Measurements from ENCODE around the gene WDR48.
A peak's percentile ranks its signal among the peaks of the same experiment; 100 is the strongest.

The WDR48 gene

DNA sequence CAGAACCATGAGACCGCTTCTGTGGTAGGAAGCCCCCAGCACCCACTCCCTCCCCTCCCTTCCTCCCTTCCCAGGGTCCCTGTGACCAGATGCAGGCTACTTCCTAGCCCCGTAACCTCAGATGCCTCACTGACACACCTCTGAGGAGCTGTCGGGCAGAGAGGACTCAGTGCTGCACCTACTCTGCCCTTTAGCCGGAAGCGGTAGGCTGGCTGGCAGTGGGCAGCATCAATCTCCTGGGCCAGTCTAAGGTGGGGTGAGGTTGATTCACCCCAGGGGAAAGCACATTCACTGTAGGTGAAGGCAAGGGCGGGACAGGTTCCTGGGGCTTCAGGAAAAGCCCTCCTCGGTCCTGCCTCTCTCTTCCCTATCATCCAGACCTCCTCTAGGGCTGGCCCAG, 82.5 kb downstream of the WDR48 start:
- H3K27me3 ChIP-seq (ENCODE audit: control insufficient read depth in 5 of 5, insufficient read depth in 4 of 5, low read length in 5 of 5), result no peaks in the 10 kb centered on the region
- H3K27ac ChIP-seq (ENCODE audit: low read depth, low read length), result no peak overlapping the region
- peaks cover 0 to 27% (median 11%) of the 10 kb centered on the region in 5 donors for H3K36me3 ChIP-seq (ENCODE audit: control insufficient read depth in 5 of 5, insufficient read depth in 5 of 5, low read length in 5 of 5)
- H3K4me1 ChIP-seq (ENCODE audit: control insufficient read depth in 5 of 5, insufficient read depth in 5 of 5, low read length in 5 of 5), result peaks cover 0 to 30% (median 2%) of the 10 kb centered on the region in 5 donors
- H3K9ac ChIP-seq (ENCODE audit: low read length in 5 of 5), result no peak overlapping the region
- no peak overlapping the region for H3K4me3 ChIP-seq (ENCODE audit: low read depth in 1 of 5, low read length in 5 of 5)
- no peaks in the 10 kb centered on the region for H3K9me3 ChIP-seq (ENCODE audit: control insufficient read depth in 5 of 5, low read length in 5 of 5)

DNA sequence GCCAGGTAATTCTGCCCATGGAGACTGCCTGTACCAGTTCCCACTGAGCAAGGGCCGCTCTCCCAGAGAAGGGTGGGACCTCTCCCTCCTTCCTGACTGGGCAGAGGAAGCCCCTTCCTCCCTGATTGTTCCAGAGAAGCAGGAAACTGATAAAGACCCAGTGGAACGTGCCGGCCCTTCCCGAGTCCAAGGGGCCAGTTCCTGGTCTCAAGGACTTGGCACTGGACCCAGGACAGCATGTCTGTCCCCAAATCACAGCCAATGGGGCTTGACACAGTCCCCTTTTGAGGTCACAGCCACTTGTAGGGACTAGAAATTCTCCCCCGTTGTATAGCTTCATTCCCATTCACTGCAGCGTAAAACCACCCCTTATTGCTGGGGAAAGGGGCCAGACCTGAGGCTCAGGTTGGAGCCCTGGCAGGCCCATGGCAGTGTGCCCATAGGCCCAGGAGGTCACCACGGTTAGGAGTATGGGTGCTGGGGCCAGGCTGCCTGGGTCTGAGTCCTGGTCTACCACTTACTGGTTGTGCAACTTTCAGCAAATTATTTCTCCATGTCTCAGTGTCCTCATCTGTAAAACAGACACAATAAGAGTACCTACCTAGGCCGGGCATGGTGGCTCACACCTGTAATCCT, 83.5 kb downstream of the WDR48 start:
- no peak overlapping the region for H3K4me3 ChIP-seq (ENCODE audit: low read depth in 1 of 5, low read length in 5 of 5)

DNA sequence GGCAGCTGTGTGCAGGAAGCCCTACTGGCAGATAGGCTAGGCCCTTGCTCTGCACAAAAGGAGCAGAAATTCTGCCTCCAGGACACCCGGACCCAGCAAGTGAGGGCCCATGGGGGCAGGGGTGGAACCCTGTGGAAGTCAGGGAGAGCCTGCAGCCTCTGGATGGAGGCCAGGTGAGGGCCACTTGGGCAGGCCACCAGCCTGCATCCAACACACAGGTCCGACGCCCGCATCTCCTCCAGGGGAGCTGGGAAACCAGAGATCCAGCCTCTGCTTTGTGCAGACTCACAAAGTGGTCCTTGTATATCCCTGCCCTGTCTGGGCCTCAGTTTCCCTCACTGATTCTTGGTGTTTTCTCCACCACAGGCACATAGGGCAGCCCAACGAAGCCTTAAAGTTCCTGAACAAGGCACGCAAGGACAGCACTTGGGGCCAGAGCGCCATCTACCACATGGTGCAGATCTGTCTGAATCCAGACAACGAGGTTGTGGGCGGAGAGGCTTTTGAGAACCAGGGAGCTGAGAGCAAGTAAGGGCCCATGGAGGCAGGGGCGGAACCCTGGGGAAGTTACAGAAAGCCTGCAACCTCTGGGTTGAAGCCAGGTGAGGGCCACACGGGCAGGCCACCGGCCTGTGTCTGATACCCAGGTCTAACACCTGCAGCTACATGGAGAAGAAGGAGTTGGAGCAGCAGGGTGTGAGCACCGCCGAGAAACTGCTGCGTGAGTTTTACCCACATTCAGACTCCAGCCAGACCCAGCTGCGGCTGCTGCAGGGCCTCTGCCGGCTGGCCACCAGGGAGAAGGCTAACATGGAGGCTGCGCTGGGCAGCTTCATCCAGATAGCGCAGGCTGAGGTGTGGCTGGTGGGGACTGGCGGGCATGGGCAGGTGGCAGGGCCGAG, 85.0 kb downstream of the WDR48 start:
- H3K9me3 ChIP-seq (ENCODE audit: control insufficient read depth in 5 of 5, low read length in 5 of 5), result no peaks in the 10 kb centered on the region
- no peak overlapping the region for H3K4me3 ChIP-seq (ENCODE audit: low read depth in 1 of 5, low read length in 5 of 5)
- H3K9ac ChIP-seq (ENCODE audit: low read length in 5 of 5), result no peak overlapping the region
- peaks cover 7 to 44% (median 11%) of the 10 kb centered on the region in 5 donors for H3K4me1 ChIP-seq (ENCODE audit: control insufficient read depth in 5 of 5, insufficient read depth in 5 of 5, low read length in 5 of 5)
- no peaks in the 10 kb centered on the region for H3K27me3 ChIP-seq (ENCODE audit: control insufficient read depth in 5 of 5, insufficient read depth in 4 of 5, low read length in 5 of 5)
- peaks cover 0 to 35% (median 24%) of the 10 kb centered on the region in 5 donors for H3K36me3 ChIP-seq (ENCODE audit: control insufficient read depth in 5 of 5, insufficient read depth in 5 of 5, low read length in 5 of 5)
- no peak overlapping the region for H3K27ac ChIP-seq (ENCODE audit: low read depth, low read length)

More for the DNA sequence above, 83.5 kb downstream of the WDR48 start:
- no peak overlapping the region for H3K9ac ChIP-seq (ENCODE audit: low read length in 5 of 5)
- peaks cover 0 to 22% (median 11%) of the 10 kb centered on the region in 5 donors for H3K36me3 ChIP-seq (ENCODE audit: control insufficient read depth in 5 of 5, insufficient read depth in 5 of 5, low read length in 5 of 5)
- H3K27me3 ChIP-seq (ENCODE audit: control insufficient read depth in 5 of 5, insufficient read depth in 4 of 5, low read length in 5 of 5), result no peaks in the 10 kb centered on the region
- peaks cover 0 to 30% (median 2%) of the 10 kb centered on the region in 5 donors for H3K4me1 ChIP-seq (ENCODE audit: control insufficient read depth in 5 of 5, insufficient read depth in 5 of 5, low read length in 5 of 5)
- H3K9me3 ChIP-seq (ENCODE audit: control insufficient read depth in 5 of 5, low read length in 5 of 5), result no peaks in the 10 kb centered on the region
- no peak overlapping the region for H3K27ac ChIP-seq (ENCODE audit: low read depth, low read length)

DNA sequence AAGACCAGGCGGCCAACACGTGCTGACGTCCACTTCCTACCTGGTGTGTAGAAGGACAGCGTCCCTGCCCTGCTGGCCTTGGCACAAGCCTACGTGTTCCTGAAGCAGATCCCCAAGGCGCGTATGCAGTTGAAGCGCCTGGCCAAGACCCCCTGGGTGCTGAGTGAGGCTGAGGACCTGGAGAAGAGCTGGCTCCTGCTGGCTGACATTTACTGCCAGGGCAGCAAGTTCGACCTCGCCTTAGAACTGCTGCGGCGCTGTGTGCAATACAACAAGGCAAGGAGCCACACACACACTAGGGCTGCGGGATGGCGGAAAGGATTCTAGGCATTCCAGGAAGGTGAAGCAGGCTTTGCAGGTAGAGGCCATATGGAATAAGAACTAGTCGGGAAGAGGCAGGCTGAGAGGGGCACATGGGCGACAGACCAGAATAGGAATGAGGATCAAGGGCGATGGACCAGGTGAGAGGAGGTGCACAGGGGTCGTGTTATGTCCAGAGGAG, 85.7 kb downstream of the WDR48 start:
- Histone ChIP-seq H3K27me3 (ENCODE audit: control insufficient read depth in 5 of 5, insufficient read depth in 4 of 5, low read length in 5 of 5) (no peaks in the 10 kb centered on the region), H3K9me3 (ENCODE audit: control insufficient read depth in 5 of 5, low read length in 5 of 5) (no peaks in the 10 kb centered on the region), H3K9ac (ENCODE audit: low read length in 5 of 5) (no peak overlapping the region), H3K36me3 (ENCODE audit: control insufficient read depth in 5 of 5, insufficient read depth in 5 of 5, low read length in 5 of 5) (peaks cover 0 to 42% (median 31%) of the 10 kb centered on the region in 5 donors), H3K4me3 (ENCODE audit: low read depth in 1 of 5, low read length in 5 of 5) (no peak overlapping the region), H3K27ac (ENCODE audit: low read depth, low read length) (no peak overlapping the region), H3K4me1 (ENCODE audit: control insufficient read depth in 5 of 5, insufficient read depth in 5 of 5, low read length in 5 of 5) (peaks cover 7 to 51% (median 18%) of the 10 kb centered on the region in 5 donors)

GRCh38 chr3:39137991-39138803, 86.4 kb downstream of the WDR48 start:
- no peak overlapping the region for H3K4me3 ChIP-seq (ENCODE audit: low read depth in 1 of 5, low read length in 5 of 5)
- no peaks in the 10 kb centered on the region for H3K9me3 ChIP-seq (ENCODE audit: control insufficient read depth in 5 of 5, low read length in 5 of 5)
- no peak overlapping the region for H3K9ac ChIP-seq (ENCODE audit: low read length in 5 of 5)
- no peaks in the 10 kb centered on the region for H3K27me3 ChIP-seq (ENCODE audit: control insufficient read depth in 5 of 5, insufficient read depth in 4 of 5, low read length in 5 of 5)
- H3K27ac ChIP-seq (ENCODE audit: low read depth, low read length), result no peak overlapping the region
- H3K36me3 ChIP-seq (ENCODE audit: control insufficient read depth in 5 of 5, insufficient read depth in 5 of 5, low read length in 5 of 5), result peaks cover 0 to 47% (median 37%) of the 10 kb centered on the region in 5 donors
- H3K4me1 ChIP-seq (ENCODE audit: control insufficient read depth in 5 of 5, insufficient read depth in 5 of 5, low read length in 5 of 5), result peaks cover 7 to 58% (median 26%) of the 10 kb centered on the region in 5 donors

- no peaks in the 10 kb centered on the region for H3K9me3 ChIP-seq (ENCODE audit: control insufficient read depth in 5 of 5, low read length in 5 of 5)
- H3K27me3 ChIP-seq (ENCODE audit: control insufficient read depth in 5 of 5, insufficient read depth in 4 of 5, low read length in 5 of 5), result no peaks in the 10 kb centered on the region
- no peak overlapping the region for H3K4me3 ChIP-seq (ENCODE audit: low read depth in 1 of 5, low read length in 5 of 5)
- H3K27ac ChIP-seq (ENCODE audit: low read depth, low read length), result no peak overlapping the region
- no peak overlapping the region for H3K9ac ChIP-seq (ENCODE audit: low read length in 5 of 5)
- H3K36me3 ChIP-seq (ENCODE audit: control insufficient read depth in 5 of 5, insufficient read depth in 5 of 5, low read length in 5 of 5), result peaks cover 0 to 52% (median 42%) of the 10 kb centered on the region in 5 donors
- peaks cover 7 to 63% (median 28%) of the 10 kb centered on the region in 5 donors for H3K4me1 ChIP-seq (ENCODE audit: control insufficient read depth in 5 of 5, insufficient read depth in 5 of 5, low read length in 5 of 5)
Observed at GRCh38 chr3:39138804-39139415, 87.1 kb downstream of the WDR48 start.

DNA sequence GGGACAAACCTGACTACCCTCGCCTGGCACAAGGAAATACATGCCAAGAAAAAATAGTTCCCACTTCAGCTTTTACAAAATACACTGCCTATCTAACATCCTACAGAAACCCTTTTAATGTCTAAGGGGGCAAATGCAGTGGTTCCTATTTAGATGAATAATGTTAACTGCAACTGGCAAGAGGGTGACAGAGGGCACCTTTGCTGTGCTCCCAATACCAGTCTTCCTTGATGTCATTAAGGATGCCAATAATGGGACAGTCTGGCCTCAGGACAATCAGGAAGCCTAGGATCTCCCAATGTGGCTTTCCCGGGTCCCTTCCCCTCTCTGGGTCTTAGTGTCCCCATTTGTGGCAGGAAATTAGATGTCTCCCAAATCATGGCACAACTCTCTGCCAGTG, 87.6 kb downstream of the WDR48 start:
- Histone ChIP-seq H3K4me1 (ENCODE audit: control insufficient read depth in 5 of 5, insufficient read depth in 5 of 5, low read length in 5 of 5) (peaks cover 6 to 63% (median 28%) of the 10 kb centered on the region in 5 donors), H3K27ac (ENCODE audit: low read depth, low read length) (no peak overlapping the region), H3K36me3 (ENCODE audit: control insufficient read depth in 5 of 5, insufficient read depth in 5 of 5, low read length in 5 of 5) (peaks cover 0 to 58% (median 47%) of the 10 kb centered on the region in 5 donors), H3K9ac (ENCODE audit: low read length in 5 of 5) (no peak overlapping the region), H3K9me3 (ENCODE audit: control insufficient read depth in 5 of 5, low read length in 5 of 5) (no peaks in the 10 kb centered on the region), H3K27me3 (ENCODE audit: control insufficient read depth in 5 of 5, insufficient read depth in 4 of 5, low read length in 5 of 5) (no peaks in the 10 kb centered on the region), H3K4me3 (ENCODE audit: low read depth in 1 of 5, low read length in 5 of 5) (no peak overlapping the region)

DNA sequence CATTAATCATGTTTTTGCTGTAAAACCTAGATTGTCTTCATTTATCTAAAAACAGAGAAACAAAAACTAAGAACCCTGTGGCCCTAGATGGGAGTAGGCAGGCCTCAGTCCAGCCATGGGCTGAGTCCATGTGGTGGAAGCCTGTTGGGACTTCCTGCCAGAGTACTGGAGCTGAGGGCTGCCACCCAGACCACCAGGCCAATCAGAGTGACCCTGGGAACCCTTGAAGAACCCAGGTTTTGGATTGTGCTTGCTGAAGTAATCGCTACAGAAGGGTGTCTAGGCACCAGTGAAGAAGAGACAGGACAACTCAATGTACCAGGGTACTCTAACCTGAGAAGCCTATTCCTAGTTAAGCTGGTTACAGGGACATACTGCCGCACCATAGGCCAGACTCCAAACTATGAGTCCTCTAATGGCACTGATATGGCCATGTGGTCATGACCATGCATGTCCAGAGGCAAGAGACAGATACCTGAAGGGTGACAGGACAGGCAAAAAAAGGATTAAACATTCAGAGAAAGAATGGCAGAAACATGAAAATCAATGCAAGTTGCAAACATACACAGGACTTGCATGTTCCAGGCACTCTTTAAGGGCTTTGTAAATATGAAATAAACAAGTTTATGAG, 88.6 kb downstream of the WDR48 start:
- peaks cover 2 to 68% (median 57%) of the 10 kb centered on the region in 5 donors for H3K36me3 ChIP-seq (ENCODE audit: control insufficient read depth in 5 of 5, insufficient read depth in 5 of 5, low read length in 5 of 5)
- peak overlapping the region; percentile 46 for H3K27ac ChIP-seq (ENCODE audit: low read depth, low read length)
- no peak overlapping the region for H3K9ac ChIP-seq (ENCODE audit: low read length in 5 of 5)
- H3K4me3 ChIP-seq (ENCODE audit: low read depth in 1 of 5, low read length in 5 of 5), result no peak overlapping the region
- H3K9me3 ChIP-seq (ENCODE audit: control insufficient read depth in 5 of 5, low read length in 5 of 5), result no peaks in the 10 kb centered on the region
- H3K27me3 ChIP-seq (ENCODE audit: control insufficient read depth in 5 of 5, insufficient read depth in 4 of 5, low read length in 5 of 5), result no peaks in the 10 kb centered on the region
- peaks cover 5 to 53% (median 28%) of the 10 kb centered on the region in 5 donors for H3K4me1 ChIP-seq (ENCODE audit: control insufficient read depth in 5 of 5, insufficient read depth in 5 of 5, low read length in 5 of 5)
